MCF 10A (cell line): ENCODE measurements around the gene SCRT2. TPM values are rescaled to one million over a fixed set of nuclear protein-coding genes. Genes with fewer than 3 reads are reported as not detected.

Experiments
- BruUV-seq: library from RNA; stranded (reverse); fragments of 400-500 nt; replicated peaks from 2 replicates; lab custom pipeline; 2021; lab: Mats Ljungman, UMichigan
- CTCF ChIA-PET: fragments of 300-600 bp; sonication (Branson Sonifier 250); formaldehyde crosslinking; extraction: SDS; loops from one replicate; lab custom pipeline; 2021; ENCODE audit warnings: antibody characterized with exemption, inconsistent platforms; lab: Yijun Ruan, JAX
- POLR2A ChIA-PET: fragments of 300-600, 350-650 bp; sonication (Branson Sonifier 250); formaldehyde crosslinking; extraction: SDS; loops from one replicate; lab custom pipeline; 2020; ENCODE audit warnings: antibody characterized with exemption, inconsistent platforms; lab: Yijun Ruan, JAX
- DNase-seq: peaks from one replicate; pipeline ENCODE4 v3.0.0-alpha.2; 2018; ENCODE audit not compliant: unreplicated experiment
- H3K27ac Mint-ChIP-seq: one replicate; pipeline ENCODE4 v1.8.0; 2022; ENCODE audit warnings: mild to moderate bottlenecking, low read depth, mixed read lengths; ENCODE audit not compliant: unreplicated experiment
- H3K27me3 Mint-ChIP-seq: one replicate; pipeline ENCODE4 v1.8.0; 2022; ENCODE audit warnings: mixed read lengths; ENCODE audit not compliant: insufficient read depth, unreplicated experiment
- H3K36me3 Mint-ChIP-seq: one replicate; pipeline ENCODE4 v1.8.0; 2022; ENCODE audit warnings: mild to moderate bottlenecking, moderate library complexity, mixed read lengths; ENCODE audit not compliant: insufficient read depth, unreplicated experiment
- H3K4me1 Mint-ChIP-seq: one replicate; pipeline ENCODE4 v1.8.0; 2022; ENCODE audit warnings: mixed read lengths; ENCODE audit not compliant: insufficient read depth, unreplicated experiment
- H3K4me3 Mint-ChIP-seq: one replicate; pipeline ENCODE4 v1.8.0; 2022; ENCODE audit warnings: mild to moderate bottlenecking, moderate library complexity, mixed read lengths; ENCODE audit not compliant: unreplicated experiment
- H3K9me3 Mint-ChIP-seq: one replicate; pipeline ENCODE4 v1.8.0; 2022; ENCODE audit warnings: mixed read lengths; ENCODE audit not compliant: unreplicated experiment
- CTCF ChIP-seq: fragments of 200-600 bp; IDR thresholded peaks from one replicate; pipeline ENCODE4 v1.8.0; 2022; ENCODE audit warnings: antibody characterized with exemption, mild to moderate bottlenecking; ENCODE audit not compliant: unreplicated experiment
- intact Hi-C: fragments of 100-400 bp; cut with micrococcal nuclease; formaldehyde crosslinking; loops from 2 replicates; pipeline ENCODE4 v1.14.1; 2022
- total RNA-seq: library from RNA; stranded (reverse); gene quantifications from 2 replicates; pipeline ENCODE4 v1.2.3, GENCODE V29; 2022

SCRT2 gene
- total RNA-seq, 1 experiment from 2014 or later, result not detected

DNA sequence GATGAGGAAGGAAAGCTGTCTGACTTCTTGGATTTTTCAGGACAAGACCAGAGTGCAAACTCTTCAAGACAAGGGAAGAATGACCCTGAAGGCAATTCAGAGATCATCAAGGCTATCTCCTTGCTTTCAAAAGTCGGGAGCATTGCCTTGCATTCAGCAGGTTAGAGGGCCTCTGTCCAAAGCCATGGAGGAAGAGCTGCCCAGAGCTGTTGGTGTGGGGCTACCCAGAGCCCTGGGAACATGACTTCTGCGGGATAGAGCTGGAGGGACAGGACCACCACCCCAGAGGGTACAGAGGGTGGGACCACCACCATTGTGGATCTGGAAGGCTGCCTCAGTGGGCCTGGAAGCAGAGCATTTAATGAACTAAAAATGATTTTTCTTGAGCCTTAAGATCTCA is 17.4 kb downstream of the SCRT2 start:
- ChIA-PET CTCF (interaction anchor here (0.6 to 1.3 kb wide), 3 partner anchors 8 to 12 kb away, joined by 3 to 4 read pairs (median 4); no protein-coding TSS in a partner anchor), POLR2A (interaction anchor here (1.2 kb wide), 1 partner anchor 13 kb away, joined by 3 read pairs; no protein-coding TSS in a partner anchor)
- no peaks in the 10 kb centered on the region for H3K9me3 Mint-ChIP-seq
- intact Hi-C loops, result no loop called here
- H3K27me3 Mint-ChIP-seq, result peaks cover 9% of the 10 kb centered on the region
- no peaks in the 10 kb centered on the region for H3K36me3 Mint-ChIP-seq
- H3K4me3 Mint-ChIP-seq, result no peak overlapping the region
- DNase-seq, result no peak
- no peak for TF ChIP-seq CTCF
- BruUV-seq, result no TSS peak
- peaks cover 17% of the 10 kb centered on the region for H3K4me1 Mint-ChIP-seq
- H3K27ac Mint-ChIP-seq, result no peak overlapping the region

DNA sequence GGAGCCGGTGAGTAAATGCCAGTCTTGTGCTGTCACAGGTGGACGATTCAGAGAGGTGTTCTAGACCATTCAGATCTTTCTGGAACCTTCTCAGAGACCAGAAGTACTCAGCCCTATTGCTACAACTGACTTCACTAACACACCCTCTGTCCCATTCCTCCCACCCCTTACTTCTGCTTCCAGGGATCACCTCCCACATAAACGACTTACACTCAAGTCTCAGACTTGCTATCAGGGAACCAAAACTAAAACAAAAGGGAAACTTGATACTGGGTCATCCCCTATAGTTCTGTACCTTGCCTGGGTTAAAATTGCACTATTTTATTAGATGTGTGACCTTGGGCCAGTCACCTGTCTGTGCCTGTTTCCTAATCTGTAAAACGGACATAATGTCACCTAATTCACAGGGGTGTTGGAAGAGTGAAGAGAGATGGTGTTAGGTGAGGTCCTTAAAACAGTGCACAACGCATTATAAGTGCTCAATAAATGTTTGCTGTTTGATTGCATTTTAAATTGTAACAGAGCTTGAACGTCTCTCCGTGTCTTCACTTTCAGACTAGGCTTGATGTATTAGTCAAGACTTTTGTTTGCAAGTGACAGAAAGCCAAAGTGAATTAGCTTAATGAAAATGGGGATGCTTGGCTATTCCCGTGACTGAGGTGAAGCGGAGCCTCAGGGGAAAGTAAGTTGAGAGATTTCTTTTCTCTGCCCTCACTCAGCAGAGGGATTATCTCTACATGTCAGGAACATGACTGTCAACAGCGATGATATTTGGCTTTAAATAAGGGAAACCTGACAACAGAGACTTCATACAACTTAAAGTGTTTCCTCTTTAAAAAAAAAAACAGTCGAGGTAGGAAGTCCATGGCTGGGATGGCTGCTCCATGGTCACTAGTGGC is 19.6 kb downstream of the SCRT2 start:
- POLR2A ChIA-PET, result no interaction called here
- Mint-ChIP-seq H3K27ac (no peak overlapping the region), H3K27me3 (no peaks in the 10 kb centered on the region), H3K9me3 (no peaks in the 10 kb centered on the region), H3K36me3 (no peaks in the 10 kb centered on the region), H3K4me3 (peak overlapping the region; percentile 29), H3K4me1 (peaks cover 22% of the 10 kb centered on the region)
- no TSS peak for BruUV-seq
- intact Hi-C loops, result no loop called here
- TF ChIP-seq CTCF, result no peak
- DNase-seq, result no peak
- CTCF ChIA-PET, result interaction anchor here (0.6 to 2.2 kb wide), 5 partner anchors 12 to 95 kb away, joined by 3 to 8 read pairs (median 3); no protein-coding TSS in a partner anchor

DNA sequence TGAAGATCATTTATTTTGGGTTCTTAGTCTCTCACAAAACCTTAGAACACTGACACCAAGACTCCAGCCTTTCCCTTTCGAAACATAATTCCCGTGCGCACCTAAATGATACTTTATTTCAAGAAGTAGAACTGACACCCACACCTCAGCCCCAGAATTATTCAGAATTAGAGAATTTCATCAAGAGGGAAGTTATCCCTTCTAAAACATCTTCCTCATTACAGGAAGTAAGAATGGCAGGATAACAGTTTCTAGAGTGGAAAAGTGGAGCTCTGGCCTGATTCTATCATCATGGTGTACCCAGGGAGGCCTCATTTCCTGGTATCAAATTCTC is 21.2 kb downstream of the SCRT2 start:
- ChIA-PET CTCF (interaction anchor here (1.0 to 1.1 kb wide), 2 partner anchors 93 to 94 kb away, joined by 3 read pairs; no protein-coding TSS in a partner anchor), POLR2A (interaction anchor here (0.6 to 1.4 kb wide), 3 partner anchors 12 to 173 kb away, joined by 3 to 5 read pairs (median 3); no protein-coding TSS in a partner anchor)
- peaks cover 8% of the 10 kb centered on the region for H3K36me3 Mint-ChIP-seq
- intact Hi-C loops, result no loop called here
- H3K4me1 Mint-ChIP-seq, result peaks cover 20% of the 10 kb centered on the region
- no peak for TF ChIP-seq CTCF
- H3K9me3 Mint-ChIP-seq, result no peaks in the 10 kb centered on the region
- DNase-seq, result no peak
- peak overlapping the region; percentile 30 for H3K4me3 Mint-ChIP-seq
- H3K27me3 Mint-ChIP-seq, result no peaks in the 10 kb centered on the region
- no TSS peak for BruUV-seq
- no peak overlapping the region for H3K27ac Mint-ChIP-seq
